ENCODE results near the gene UNC5C. TPM values are rescaled to one million over a fixed set of nuclear protein-coding genes. Genes with fewer than 3 reads are reported as not detected.
A peak's percentile ranks its signal among the peaks of the same experiment; 100 is the strongest.

The UNC5C gene
- polyA plus RNA-seq, 1 donor, result 4.1 TPM

- H3K4me1 ChIP-seq (ENCODE audit: control insufficient read depth, insufficient read depth, low read length), result no peaks in the 10 kb centered on the region
- H3K27ac ChIP-seq (ENCODE audit: low read length), result no peak overlapping the region
- H3K9me3 ChIP-seq (ENCODE audit: control insufficient read depth, low read depth, low read length), result no peaks in the 10 kb centered on the region
- DNase-seq, result peak; percentile 40 to 42
- WGBS (ENCODE audit: insufficient coverage, low lambda C conversion rate), result 7% methylated on average over 2 of the region's 3 CpGs
- H3K27me3 ChIP-seq (ENCODE audit: control insufficient read depth, insufficient read depth, low read length), result peaks cover 5% of the 10 kb centered on the region
- H3K36me3 ChIP-seq (ENCODE audit: control insufficient read depth, insufficient read depth, low read length), result no peaks in the 10 kb centered on the region
- no peak overlapping the region for H3K4me3 ChIP-seq (ENCODE audit: low read length)
Observed at GRCh38 chr4:95165926-95166524, 382.7 kb downstream of the UNC5C start.

DNA sequence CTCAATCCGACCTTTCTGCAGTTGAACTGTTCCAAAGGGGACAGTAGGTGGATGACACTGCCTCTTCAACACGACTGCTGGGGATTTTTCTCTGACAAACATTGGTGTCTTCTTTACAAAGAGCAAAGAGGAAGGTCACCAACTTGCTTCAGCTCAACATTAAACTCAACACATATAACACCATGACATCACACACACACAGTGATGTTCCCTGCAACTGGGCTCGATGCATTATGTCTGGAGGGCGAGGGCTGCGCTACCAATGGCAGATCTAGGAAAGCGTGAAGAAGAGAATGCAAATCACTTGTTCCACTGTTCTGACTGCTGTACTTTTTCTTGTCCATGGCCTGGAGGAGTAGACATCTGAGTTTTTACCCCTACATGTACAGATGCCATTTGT, 385.9 kb downstream of the UNC5C start:
- Histone ChIP-seq H3K36me3 (ENCODE audit: control insufficient read depth, insufficient read depth, low read length) (no peaks in the 10 kb centered on the region), H3K27me3 (ENCODE audit: control insufficient read depth, insufficient read depth, low read length) (peaks cover 5% of the 10 kb centered on the region), H3K4me3 (ENCODE audit: low read length) (no peak overlapping the region), H3K4me1 (ENCODE audit: control insufficient read depth, insufficient read depth, low read length) (no peaks in the 10 kb centered on the region), H3K27ac (ENCODE audit: low read length) (no peak overlapping the region), H3K9me3 (ENCODE audit: control insufficient read depth, low read depth, low read length) (no peaks in the 10 kb centered on the region)
- no peak for DNase-seq
- WGBS (ENCODE audit: insufficient coverage, low lambda C conversion rate), result 100% methylated on average over 4 of the region's 6 CpGs

DNA sequence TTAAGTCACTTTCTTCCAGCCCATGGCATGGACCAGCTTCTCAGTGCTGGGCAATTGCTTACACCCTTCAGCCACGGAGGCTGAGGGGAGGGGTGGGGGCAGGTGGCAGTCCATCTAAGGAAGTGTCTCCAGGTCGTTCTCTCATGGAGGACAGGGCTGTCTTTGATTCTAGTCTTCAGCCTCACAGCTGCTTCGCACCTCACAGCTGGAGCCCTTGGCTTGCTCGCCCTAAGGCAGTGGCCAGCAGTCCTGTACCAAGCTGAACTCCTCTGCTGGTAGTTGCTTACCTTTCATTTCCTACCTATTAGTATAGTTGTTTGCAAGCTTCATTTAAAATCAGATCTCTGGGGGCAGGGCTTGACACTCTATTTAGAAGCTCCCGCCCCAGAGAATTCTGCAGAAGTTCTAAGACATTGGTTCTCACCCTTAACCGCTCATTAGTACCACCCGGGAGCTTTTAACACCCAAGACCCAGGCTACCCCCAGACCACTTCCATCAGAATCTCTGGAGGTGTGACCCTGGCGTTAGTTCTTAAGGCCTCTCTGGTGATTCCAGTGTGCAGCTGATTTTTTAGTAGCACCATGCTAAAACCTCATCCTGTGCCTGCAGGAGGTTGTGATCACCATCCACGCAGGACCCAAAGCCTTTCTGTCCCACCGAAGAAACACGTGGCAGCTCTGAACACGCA, 386.8 kb downstream of the UNC5C start:
- H3K36me3 ChIP-seq (ENCODE audit: control insufficient read depth, insufficient read depth, low read length), result no peaks in the 10 kb centered on the region
- no peak overlapping the region for H3K4me3 ChIP-seq (ENCODE audit: low read length)
- DNase-seq, result no peak
- peaks cover 5% of the 10 kb centered on the region for H3K27me3 ChIP-seq (ENCODE audit: control insufficient read depth, insufficient read depth, low read length)
- H3K27ac ChIP-seq (ENCODE audit: low read length), result no peak overlapping the region
- 100% methylated on average over 1 of the region's 12 CpGs for WGBS (ENCODE audit: insufficient coverage, low lambda C conversion rate)
- H3K4me1 ChIP-seq (ENCODE audit: control insufficient read depth, insufficient read depth, low read length), result no peaks in the 10 kb centered on the region
- no peaks in the 10 kb centered on the region for H3K9me3 ChIP-seq (ENCODE audit: control insufficient read depth, low read depth, low read length)

- no CpG with 5 or more reads among the region's 4 CpGs for WGBS (ENCODE audit: insufficient coverage, low lambda C conversion rate)
- no peaks in the 10 kb centered on the region for H3K4me1 ChIP-seq (ENCODE audit: control insufficient read depth, insufficient read depth, low read length)
- DNase-seq, result no peak
- H3K27me3 ChIP-seq (ENCODE audit: control insufficient read depth, insufficient read depth, low read length), result peaks cover 2% of the 10 kb centered on the region
- H3K27ac ChIP-seq (ENCODE audit: low read length), result no peak overlapping the region
- no peak overlapping the region for H3K4me3 ChIP-seq (ENCODE audit: low read length)
- no peaks in the 10 kb centered on the region for H3K9me3 ChIP-seq (ENCODE audit: control insufficient read depth, low read depth, low read length)
- no peaks in the 10 kb centered on the region for H3K36me3 ChIP-seq (ENCODE audit: control insufficient read depth, insufficient read depth, low read length)
Observed at GRCh38 chr4:95159384-95159783, 389.4 kb downstream of the UNC5C start.

- no CpG with 5 or more reads among the region's 2 CpGs for WGBS (ENCODE audit: insufficient coverage, low lambda C conversion rate)
- Histone ChIP-seq H3K36me3 (ENCODE audit: control insufficient read depth, insufficient read depth, low read length) (no peaks in the 10 kb centered on the region), H3K27me3 (ENCODE audit: control insufficient read depth, insufficient read depth, low read length) (peaks cover 2% of the 10 kb centered on the region), H3K4me3 (ENCODE audit: low read length) (no peak overlapping the region), H3K4me1 (ENCODE audit: control insufficient read depth, insufficient read depth, low read length) (no peaks in the 10 kb centered on the region), H3K9me3 (ENCODE audit: control insufficient read depth, low read depth, low read length) (no peaks in the 10 kb centered on the region), H3K27ac (ENCODE audit: low read length) (no peak overlapping the region)
- DNase-seq, result no peak
Observed at GRCh38 chr4:95158626-95159025, 390.1 kb downstream of the UNC5C start.

DNA sequence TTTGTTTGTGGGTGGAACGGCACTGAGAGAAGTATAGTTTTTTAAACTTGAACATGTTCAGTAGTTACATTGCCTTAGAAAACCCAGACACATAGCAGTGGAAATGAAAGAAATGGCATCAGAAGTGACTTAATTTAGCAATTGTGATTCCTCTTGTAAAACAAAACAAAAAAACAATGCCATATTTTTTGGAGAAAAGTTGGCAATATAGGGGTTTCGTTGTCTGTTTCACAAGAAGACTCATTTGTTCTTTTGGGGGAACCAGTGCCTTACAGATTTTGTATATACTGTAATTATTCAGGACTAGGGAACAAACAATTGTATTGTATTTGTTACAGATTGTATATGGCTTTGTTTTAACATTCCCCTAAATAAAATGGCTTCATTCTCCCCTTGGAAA, 390.7 kb downstream of the UNC5C start:
- H3K4me1 ChIP-seq (ENCODE audit: control insufficient read depth, insufficient read depth, low read length), result no peaks in the 10 kb centered on the region
- no peaks in the 10 kb centered on the region for H3K9me3 ChIP-seq (ENCODE audit: control insufficient read depth, low read depth, low read length)
- no peak overlapping the region for H3K4me3 ChIP-seq (ENCODE audit: low read length)
- DNase-seq, result no peak
- no peaks in the 10 kb centered on the region for H3K36me3 ChIP-seq (ENCODE audit: control insufficient read depth, insufficient read depth, low read length)
- 100% methylated on average over 1 of the region's 2 CpGs for WGBS (ENCODE audit: insufficient coverage, low lambda C conversion rate)
- no peak overlapping the region for H3K27ac ChIP-seq (ENCODE audit: low read length)
- H3K27me3 ChIP-seq (ENCODE audit: control insufficient read depth, insufficient read depth, low read length), result no peaks in the 10 kb centered on the region

- no peaks in the 10 kb centered on the region for H3K36me3 ChIP-seq (ENCODE audit: control insufficient read depth, insufficient read depth, low read length)
- no peak for DNase-seq
Observed at GRCh38 chr4:95157596-95157995, 391.2 kb downstream of the UNC5C start.

GRCh38 chr4:95156452-95156765, 392.4 kb downstream of the UNC5C start:
- Histone ChIP-seq H3K36me3 (ENCODE audit: control insufficient read depth, insufficient read depth, low read length) (no peaks in the 10 kb centered on the region), H3K27ac (ENCODE audit: low read length) (no peak overlapping the region), H3K4me3 (ENCODE audit: low read length) (no peak overlapping the region), H3K27me3 (ENCODE audit: control insufficient read depth, insufficient read depth, low read length) (no peaks in the 10 kb centered on the region), H3K9me3 (ENCODE audit: control insufficient read depth, low read depth, low read length) (no peaks in the 10 kb centered on the region), H3K4me1 (ENCODE audit: control insufficient read depth, insufficient read depth, low read length) (no peaks in the 10 kb centered on the region)
- 65% methylated on average over 2 of the region's 3 CpGs for WGBS (ENCODE audit: insufficient coverage, low lambda C conversion rate)
- no peak for DNase-seq

More at GRCh38 chr4:95157596-95157995, 391.2 kb downstream of the UNC5C start:
- Histone ChIP-seq H3K9me3 (ENCODE audit: control insufficient read depth, low read depth, low read length) (no peaks in the 10 kb centered on the region), H3K4me3 (ENCODE audit: low read length) (no peak overlapping the region), H3K4me1 (ENCODE audit: control insufficient read depth, insufficient read depth, low read length) (no peaks in the 10 kb centered on the region), H3K27me3 (ENCODE audit: control insufficient read depth, insufficient read depth, low read length) (no peaks in the 10 kb centered on the region), H3K27ac (ENCODE audit: low read length) (no peak overlapping the region)

- 86% methylated on average over 1 of the region's 2 CpGs for WGBS (ENCODE audit: insufficient coverage, low lambda C conversion rate)
- no peaks in the 10 kb centered on the region for H3K4me1 ChIP-seq (ENCODE audit: control insufficient read depth, insufficient read depth, low read length)
- H3K27ac ChIP-seq (ENCODE audit: low read length), result no peak overlapping the region
- H3K4me3 ChIP-seq (ENCODE audit: low read length), result no peak overlapping the region
- H3K9me3 ChIP-seq (ENCODE audit: control insufficient read depth, low read depth, low read length), result no peaks in the 10 kb centered on the region
- peak in 1 of 2 donors; percentile 11 for DNase-seq
- no peaks in the 10 kb centered on the region for H3K36me3 ChIP-seq (ENCODE audit: control insufficient read depth, insufficient read depth, low read length)
- H3K27me3 ChIP-seq (ENCODE audit: control insufficient read depth, insufficient read depth, low read length), result no peaks in the 10 kb centered on the region
Observed at GRCh38 chr4:95155759-95156451, 392.9 kb downstream of the UNC5C start.

DNA sequence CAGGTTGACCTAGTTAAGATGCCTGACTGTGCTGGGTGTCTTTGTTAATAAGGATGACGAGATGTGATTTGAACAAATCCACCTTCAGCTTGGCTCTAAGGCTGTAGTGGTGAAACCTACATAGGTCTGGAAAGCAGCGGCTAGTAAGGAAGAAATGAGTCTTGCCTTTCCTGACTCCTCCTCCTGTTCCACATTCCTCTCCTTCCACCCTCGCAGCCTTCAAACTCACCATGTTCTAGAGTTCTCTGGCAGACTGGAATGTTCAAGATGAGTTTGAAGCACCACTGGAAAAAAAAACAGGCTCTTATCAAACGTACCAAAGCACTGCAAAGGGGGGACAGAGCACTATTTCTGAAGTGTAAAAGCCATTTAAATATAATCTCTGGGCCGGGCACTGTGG, 395.6 kb downstream of the UNC5C start:
- no peaks in the 10 kb centered on the region for H3K9me3 ChIP-seq (ENCODE audit: control insufficient read depth, low read depth, low read length)
- H3K36me3 ChIP-seq (ENCODE audit: control insufficient read depth, insufficient read depth, low read length), result no peaks in the 10 kb centered on the region
- H3K4me1 ChIP-seq (ENCODE audit: control insufficient read depth, insufficient read depth, low read length), result no peaks in the 10 kb centered on the region
- H3K27me3 ChIP-seq (ENCODE audit: control insufficient read depth, insufficient read depth, low read length), result no peaks in the 10 kb centered on the region
- no peak for DNase-seq
- no peak overlapping the region for H3K27ac ChIP-seq (ENCODE audit: low read length)
- no peak overlapping the region for H3K4me3 ChIP-seq (ENCODE audit: low read length)
- WGBS (ENCODE audit: insufficient coverage, low lambda C conversion rate), result 100% methylated on average over 1 of the region's 5 CpGs

Measured in large intestine (tissue), 3 donors.